ENCODE data around the gene PCSK5. TPM values are rescaled to one million over a fixed set of nuclear protein-coding genes. Genes with fewer than 3 reads are reported as not detected.

PCSK5 gene
- polyA plus RNA-seq, 3 donors: 4.8 to 13.0 (median 7.1) TPM

DNA sequence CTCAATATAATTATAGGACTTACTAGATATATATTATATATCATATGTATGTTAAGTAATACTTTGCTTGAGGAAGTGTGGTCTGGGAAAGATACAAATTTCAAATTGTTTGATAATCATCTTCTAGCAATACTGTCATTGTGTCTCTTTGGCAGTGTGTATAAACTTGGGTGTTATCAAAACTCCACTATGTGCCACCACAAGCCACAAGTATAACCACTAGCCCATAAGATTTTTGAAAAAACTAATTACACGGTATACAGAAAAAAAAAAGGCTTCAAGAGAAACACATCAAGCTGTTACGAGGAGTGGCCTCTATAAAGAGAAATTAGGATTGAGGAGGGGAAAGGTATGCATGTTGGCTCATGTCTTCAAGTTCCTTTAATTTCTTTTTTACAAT lies 44.7 kb upstream of the PCSK5 start:
- Histone ChIP-seq H3K4me2 (replicated peaks; ENCODE audit: extremely low read depth, low read length, poor library complexity, severe bottlenecking) (no peak overlapping the region), H3K79me2 (ENCODE audit: insufficient read depth, low read length) (no peaks in the 10 kb centered on the region), H3K36me3 (replicated peaks in 1 of 2; ENCODE audit: control insufficient read depth in 1 of 2, insufficient read depth in 2 of 2, low read length in 2 of 2) (no peaks in the 10 kb centered on the region), H3K4me3 (replicated peaks in 1 of 3; ENCODE audit: low read depth in 2 of 3, low read length in 3 of 3) (no peak overlapping the region), H3K27me3 (ENCODE audit: control insufficient read depth in 2 of 2, insufficient read depth in 2 of 2, low read length in 2 of 2) (no peaks in the 10 kb centered on the region), H3K9me3 (replicated peaks in 1 of 2; ENCODE audit: control insufficient read depth in 1 of 2, insufficient read depth in 1 of 2, low read length in 2 of 2) (peaks cover 0 to 3% of the 10 kb centered on the region in 2 donors), H3K27ac (ENCODE audit: low read depth in 1 of 2, low read length in 2 of 2) (no peak overlapping the region), H4K20me1 (ENCODE audit: insufficient read depth, low read length) (no peaks in the 10 kb centered on the region), H3K9ac (ENCODE audit: insufficient read depth, low read length, poor library complexity, severe bottlenecking) (no peak overlapping the region), H3K4me1 (ENCODE audit: control insufficient read depth in 1 of 2, insufficient read depth in 2 of 2, low read length in 2 of 2) (no peaks in the 10 kb centered on the region), H2AFZ (ENCODE audit: insufficient read depth, low read depth, low read length, poor library complexity, severe bottlenecking) (no peak overlapping the region)
- H3K27ac Mint-ChIP-seq: no peak overlapping the region
- TF ChIP-seq, protein P1, sequence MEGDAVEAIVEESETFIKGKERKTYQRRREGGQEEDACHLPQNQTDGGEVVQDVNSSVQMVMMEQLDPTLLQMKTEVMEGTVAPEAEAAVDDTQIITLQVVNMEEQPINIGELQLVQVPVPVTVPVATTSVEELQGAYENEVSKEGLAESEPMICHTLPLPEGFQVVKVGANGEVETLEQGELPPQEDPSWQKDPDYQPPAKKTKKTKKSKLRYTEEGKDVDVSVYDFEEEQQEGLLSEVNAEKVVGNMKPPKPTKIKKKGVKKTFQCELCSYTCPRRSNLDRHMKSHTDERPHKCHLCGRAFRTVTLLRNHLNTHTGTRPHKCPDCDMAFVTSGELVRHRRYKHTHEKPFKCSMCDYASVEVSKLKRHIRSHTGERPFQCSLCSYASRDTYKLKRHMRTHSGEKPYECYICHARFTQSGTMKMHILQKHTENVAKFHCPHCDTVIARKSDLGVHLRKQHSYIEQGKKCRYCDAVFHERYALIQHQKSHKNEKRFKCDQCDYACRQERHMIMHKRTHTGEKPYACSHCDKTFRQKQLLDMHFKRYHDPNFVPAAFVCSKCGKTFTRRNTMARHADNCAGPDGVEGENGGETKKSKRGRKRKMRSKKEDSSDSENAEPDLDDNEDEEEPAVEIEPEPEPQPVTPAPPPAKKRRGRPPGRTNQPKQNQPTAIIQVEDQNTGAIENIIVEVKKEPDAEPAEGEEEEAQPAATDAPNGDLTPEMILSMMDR (IDR thresholded peaks at IDR 0.05): no peak
- H3K27me3 Mint-ChIP-seq (ENCODE audit: low read depth in 3 of 3): peaks cover 0 to 1% (median 1%) of the 10 kb centered on the region in 3 donors
- peaks cover 0 to 9% (median 5%) of the 10 kb centered on the region in 7 donors for H3K9me3 Mint-ChIP-seq
- intact Hi-C loops (cut with micrococcal nuclease): no loop called here
- H3K4me3 Mint-ChIP-seq: no peak overlapping the region
- H3K36me3 Mint-ChIP-seq: no peaks in the 10 kb centered on the region
- no peak for DNase-seq
- no CpG with 5 or more reads among the region's 2 CpGs for WGBS (ENCODE audit: insufficient coverage)
- no peaks in the 10 kb centered on the region for H3K4me1 Mint-ChIP-seq

DNA sequence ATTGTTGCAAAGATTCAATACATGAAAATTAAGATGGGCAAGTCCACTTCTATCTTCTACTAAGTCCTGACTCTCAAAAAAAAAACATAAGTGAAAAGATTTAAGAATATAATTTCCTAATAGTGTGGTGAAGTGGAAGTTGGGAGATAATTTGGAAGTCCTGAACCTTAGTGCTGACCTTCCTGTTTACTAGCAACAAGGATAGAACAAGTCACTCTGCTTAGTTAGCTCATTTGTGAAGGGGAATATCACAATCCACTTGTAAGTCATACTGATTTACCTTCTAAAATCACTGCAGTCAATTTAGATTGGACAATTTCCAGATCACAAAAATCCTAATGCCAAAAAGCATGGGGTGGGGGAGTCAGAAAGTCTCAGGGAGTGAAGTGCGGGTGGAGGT lies 43.4 kb upstream of the PCSK5 start:
- Histone ChIP-seq H4K20me1 (ENCODE audit: insufficient read depth, low read length) (no peaks in the 10 kb centered on the region), H3K4me2 (replicated peaks; ENCODE audit: extremely low read depth, low read length, poor library complexity, severe bottlenecking) (no peak overlapping the region), H3K36me3 (replicated peaks in 1 of 2; ENCODE audit: control insufficient read depth in 1 of 2, insufficient read depth in 2 of 2, low read length in 2 of 2) (no peaks in the 10 kb centered on the region), H3K9ac (ENCODE audit: insufficient read depth, low read length, poor library complexity, severe bottlenecking) (no peak overlapping the region), H3K27me3 (ENCODE audit: control insufficient read depth in 2 of 2, insufficient read depth in 2 of 2, low read length in 2 of 2) (no peaks in the 10 kb centered on the region), H2AFZ (ENCODE audit: insufficient read depth, low read depth, low read length, poor library complexity, severe bottlenecking) (no peak overlapping the region), H3K4me1 (ENCODE audit: control insufficient read depth in 1 of 2, insufficient read depth in 2 of 2, low read length in 2 of 2) (no peaks in the 10 kb centered on the region), H3K9me3 (replicated peaks in 1 of 2; ENCODE audit: control insufficient read depth in 1 of 2, insufficient read depth in 1 of 2, low read length in 2 of 2) (peaks cover 0 to 3% of the 10 kb centered on the region in 2 donors), H3K4me3 (replicated peaks in 1 of 3; ENCODE audit: low read depth in 2 of 3, low read length in 3 of 3) (no peak overlapping the region), H3K79me2 (ENCODE audit: insufficient read depth, low read length) (no peaks in the 10 kb centered on the region), H3K27ac (ENCODE audit: low read depth in 1 of 2, low read length in 2 of 2) (no peak overlapping the region)
- H3K4me3 Mint-ChIP-seq: no peak overlapping the region
- H3K36me3 Mint-ChIP-seq: no peaks in the 10 kb centered on the region
- H3K4me1 Mint-ChIP-seq: no peaks in the 10 kb centered on the region
- WGBS (ENCODE audit: insufficient coverage): no CpG with 5 or more reads among the region's 1 CpG
- intact Hi-C loops (cut with micrococcal nuclease): no loop called here
- TF ChIP-seq, protein P1 (IDR thresholded peaks at IDR 0.05): no peak
- H3K27ac Mint-ChIP-seq: no peak overlapping the region
- DNase-seq: no peak
- H3K9me3 Mint-ChIP-seq: peaks cover 0 to 9% (median 5%) of the 10 kb centered on the region in 7 donors
- H3K27me3 Mint-ChIP-seq (ENCODE audit: low read depth in 3 of 3): peaks cover 0 to 1% (median 0%) of the 10 kb centered on the region in 3 donors
